DND-41 (cell line): Measurements from ENCODE around the gene MTOR.

Source experiments
- CTCF ChIP-seq: IDR thresholded peaks from 2 replicates; pipeline ENCODE4 v1.5.1; 2012; ENCODE audit warnings: borderline replicate concordance, low read length, moderate library complexity, mild to moderate bottlenecking; ENCODE audit not compliant: poor library complexity, severe bottlenecking; ENCODE audit errors: extremely low read depth
- EZH2 ChIP-seq: IDR thresholded peaks from 3 replicates; pipeline ENCODE4 v1.6.1; 2012; ENCODE audit warnings: borderline replicate concordance, low read depth, mild to moderate bottlenecking, moderate library complexity, low read length, inconsistent platforms; ENCODE audit not compliant: severe bottlenecking

GRCh38 chr1:11107599-11107998 lies 154.8 kb downstream of the MTOR start:
- TF ChIP-seq EZH2 (no peak), CTCF (no peak)
